ENCODE measurements around the gene RILPL2.

GRCh38 chr12:123367511-123367910 lies 69.0 kb downstream of the RILPL2 start:
- TF ChIP-seq EZH2 (optimal IDR thresholded peaks at IDR 0.05; ENCODE audit: low read depth, low read length) (no peak), CTCF (IDR thresholded peaks at IDR 0.05; ENCODE audit: low read length) (no peak)
